T-helper 2 cell treated with Interferon-gamma antibody and Interleukin-4, amounts not matched to agents 5 μg/mL and 100 μg/mL, for 36 hours (primary cell): ENCODE measurements around the gene LRRC15.

Experiments
- DNase-seq: peaks from one replicate; pipeline ENCODE4 v3.0.0; 2021; ENCODE audit warnings: low spot score
- H3K27ac Mint-ChIP-seq: one replicate; pipeline ENCODE4 v1.8.0; 2021; ENCODE audit warnings: mild to moderate bottlenecking, mixed read lengths
- H3K27me3 Mint-ChIP-seq: one replicate; pipeline ENCODE4 v1.8.0; 2021; ENCODE audit warnings: low read depth, mixed read lengths
- H3K36me3 Mint-ChIP-seq: one replicate; pipeline ENCODE4 v1.8.0; 2021; ENCODE audit warnings: low read depth, mixed read lengths
- H3K4me1 Mint-ChIP-seq: one replicate; pipeline ENCODE4 v1.8.0; 2021; ENCODE audit warnings: low read depth, mixed read lengths
- H3K4me3 Mint-ChIP-seq: one replicate; pipeline ENCODE4 v1.8.0; 2022; ENCODE audit warnings: mild to moderate bottlenecking, moderate library complexity, mixed read lengths
- H3K9me3 Mint-ChIP-seq: one replicate; pipeline ENCODE4 v1.8.0; 2021; ENCODE audit warnings: mixed read lengths

The LRRC15 gene

DNA sequence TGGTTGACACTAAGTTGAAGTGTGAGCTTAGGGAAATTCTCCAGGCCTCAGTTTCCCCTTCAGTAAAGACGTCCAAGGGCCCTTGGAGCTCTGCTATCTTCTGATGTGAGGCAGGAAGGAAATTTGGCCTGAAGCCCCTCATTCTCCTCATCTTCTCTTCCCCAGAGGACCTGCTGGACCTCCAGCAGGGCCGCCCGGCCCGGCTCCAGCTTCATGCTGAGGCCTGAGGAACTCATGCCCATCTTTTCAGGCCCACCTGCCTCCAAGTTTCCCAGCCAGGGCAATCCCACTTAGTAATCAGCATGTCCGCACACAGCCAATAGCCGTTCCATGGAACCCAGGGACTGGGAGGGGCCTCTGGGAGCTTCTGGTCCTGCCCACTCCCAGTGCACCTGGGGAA, 4.0 kb downstream of the LRRC15 start:
- no peaks in the 10 kb centered on the region for H3K4me1 Mint-ChIP-seq
- no peak for DNase-seq
- H3K27me3 Mint-ChIP-seq: peaks cover 20% of the 10 kb centered on the region
- no peak overlapping the region for H3K4me3 Mint-ChIP-seq
- H3K9me3 Mint-ChIP-seq: no peaks in the 10 kb centered on the region
- no peaks in the 10 kb centered on the region for H3K36me3 Mint-ChIP-seq
- no peak overlapping the region for H3K27ac Mint-ChIP-seq

GRCh38 chr3:194364652-194365434, 4.7 kb downstream of the LRRC15 start:
- no peak for DNase-seq
- H3K36me3 Mint-ChIP-seq: no peaks in the 10 kb centered on the region
- no peaks in the 10 kb centered on the region for H3K9me3 Mint-ChIP-seq
- no peak overlapping the region for H3K4me3 Mint-ChIP-seq
- peaks cover 14% of the 10 kb centered on the region for H3K27me3 Mint-ChIP-seq
- no peaks in the 10 kb centered on the region for H3K4me1 Mint-ChIP-seq
- H3K27ac Mint-ChIP-seq: no peak overlapping the region

GRCh38 chr3:194364314-194364651, 5.3 kb downstream of the LRRC15 start:
- H3K4me1 Mint-ChIP-seq: no peaks in the 10 kb centered on the region
- DNase-seq: no peak
- H3K9me3 Mint-ChIP-seq: no peaks in the 10 kb centered on the region
- H3K36me3 Mint-ChIP-seq: no peaks in the 10 kb centered on the region
- H3K4me3 Mint-ChIP-seq: no peak overlapping the region
- H3K27me3 Mint-ChIP-seq: peaks cover 9% of the 10 kb centered on the region
- no peak overlapping the region for H3K27ac Mint-ChIP-seq

GRCh38 chr3:194360568-194360967, 9.0 kb downstream of the LRRC15 start:
- Mint-ChIP-seq H3K9me3 (no peaks in the 10 kb centered on the region), H3K4me3 (no peak overlapping the region), H3K36me3 (no peaks in the 10 kb centered on the region), H3K27me3 (no peaks in the 10 kb centered on the region), H3K4me1 (no peaks in the 10 kb centered on the region), H3K27ac (no peak overlapping the region)
- DNase-seq: no peak

DNA sequence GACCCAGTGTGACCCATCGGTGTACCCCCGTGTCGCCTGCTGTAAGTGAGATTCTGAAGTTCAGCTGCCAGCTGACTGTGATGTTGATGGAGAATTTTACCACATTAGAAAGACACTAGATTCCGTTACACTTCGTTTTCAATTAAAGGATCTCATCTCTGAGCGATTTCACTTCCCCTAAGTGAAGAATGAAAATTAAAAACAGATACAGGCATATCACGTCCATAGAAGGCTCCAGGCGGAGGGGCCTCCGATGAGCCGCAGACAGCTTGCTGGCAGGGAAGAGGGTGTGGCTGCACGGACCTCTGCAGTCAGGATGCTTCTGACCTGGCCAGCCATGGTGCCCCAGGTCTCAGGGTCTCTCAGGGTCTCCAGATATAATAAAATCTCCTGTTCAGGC, 11.9 kb downstream of the LRRC15 start:
- no peak overlapping the region for H3K4me3 Mint-ChIP-seq
- no peak for DNase-seq
- no peak overlapping the region for H3K27ac Mint-ChIP-seq
- no peaks in the 10 kb centered on the region for H3K4me1 Mint-ChIP-seq
- H3K9me3 Mint-ChIP-seq: no peaks in the 10 kb centered on the region
- no peaks in the 10 kb centered on the region for H3K27me3 Mint-ChIP-seq
- H3K36me3 Mint-ChIP-seq: no peaks in the 10 kb centered on the region

- H3K27me3 Mint-ChIP-seq: no peaks in the 10 kb centered on the region
- DNase-seq: no peak
- no peaks in the 10 kb centered on the region for H3K36me3 Mint-ChIP-seq
- H3K4me3 Mint-ChIP-seq: no peak overlapping the region
- H3K4me1 Mint-ChIP-seq: no peaks in the 10 kb centered on the region
- no peak overlapping the region for H3K27ac Mint-ChIP-seq
- no peaks in the 10 kb centered on the region for H3K9me3 Mint-ChIP-seq
These were observed 14.2 kb downstream of the LRRC15 start for GRCh38 chr3:194355379-194355778.

DNA sequence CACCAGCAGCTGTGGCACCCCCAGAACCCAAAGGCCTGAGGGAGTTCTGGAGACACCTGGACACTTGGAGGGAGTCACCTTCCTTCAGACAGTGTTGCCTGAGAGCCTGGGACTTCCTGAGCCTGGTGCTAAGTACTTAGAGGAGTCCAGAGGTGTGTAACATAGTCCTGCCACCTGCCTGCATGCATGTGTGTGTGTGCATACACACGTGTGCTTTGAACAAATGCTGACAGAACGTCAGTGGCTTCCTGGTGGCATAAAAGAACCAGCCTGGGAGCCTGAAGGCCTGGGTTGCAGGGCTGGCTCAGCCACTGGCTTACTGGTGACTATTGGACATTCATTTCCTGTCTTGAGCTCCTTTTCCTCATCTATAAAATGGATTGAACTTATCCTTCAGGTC, 15.2 kb downstream of the LRRC15 start:
- Mint-ChIP-seq H3K4me3 (no peak overlapping the region), H3K9me3 (no peaks in the 10 kb centered on the region), H3K36me3 (no peaks in the 10 kb centered on the region), H3K27ac (no peak overlapping the region), H3K4me1 (no peaks in the 10 kb centered on the region), H3K27me3 (no peaks in the 10 kb centered on the region)
- no peak for DNase-seq

- H3K4me3 Mint-ChIP-seq: no peak overlapping the region
- no peaks in the 10 kb centered on the region for H3K9me3 Mint-ChIP-seq
- H3K4me1 Mint-ChIP-seq: no peaks in the 10 kb centered on the region
- H3K36me3 Mint-ChIP-seq: no peaks in the 10 kb centered on the region
- DNase-seq: no peak
- no peak overlapping the region for H3K27ac Mint-ChIP-seq
- H3K27me3 Mint-ChIP-seq: no peaks in the 10 kb centered on the region
These were observed 16.8 kb downstream of the LRRC15 start for GRCh38 chr3:194352667-194353246.

DNA sequence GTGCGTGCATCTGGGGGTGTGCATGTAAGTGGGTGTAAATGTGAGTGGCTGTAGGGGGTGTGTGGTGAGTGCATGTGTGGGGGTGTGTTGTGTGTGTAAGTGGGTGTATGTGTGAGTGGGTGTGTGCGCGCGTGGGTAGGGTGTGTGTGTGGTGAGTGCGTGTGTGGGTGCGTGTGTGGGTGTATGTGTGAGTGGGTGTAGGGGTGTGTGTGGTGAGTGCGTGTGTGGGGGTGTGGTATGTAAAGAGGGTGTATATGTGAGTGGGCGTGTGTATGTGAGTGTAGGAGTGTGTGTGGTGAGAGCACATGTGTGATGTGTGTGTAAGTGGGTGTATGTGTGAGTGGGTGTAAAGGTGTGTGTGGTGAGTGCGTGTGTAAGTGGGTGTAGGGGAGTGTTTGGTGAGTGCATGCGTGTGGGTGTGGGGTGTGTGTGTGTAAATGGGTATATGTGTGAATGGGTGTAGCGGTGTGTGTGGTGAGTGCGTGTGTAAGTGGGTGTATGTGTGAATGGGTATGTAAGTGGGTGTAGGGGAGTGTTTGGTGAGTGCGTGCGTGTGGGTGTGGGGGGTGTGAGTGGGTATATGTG, 17.5 kb downstream of the LRRC15 start:
- H3K4me1 Mint-ChIP-seq: no peaks in the 10 kb centered on the region
- H3K36me3 Mint-ChIP-seq: no peaks in the 10 kb centered on the region
- no peak overlapping the region for H3K4me3 Mint-ChIP-seq
- H3K27me3 Mint-ChIP-seq: no peaks in the 10 kb centered on the region
- no peak overlapping the region for H3K27ac Mint-ChIP-seq
- H3K9me3 Mint-ChIP-seq: no peaks in the 10 kb centered on the region
- no peak for DNase-seq

DNA sequence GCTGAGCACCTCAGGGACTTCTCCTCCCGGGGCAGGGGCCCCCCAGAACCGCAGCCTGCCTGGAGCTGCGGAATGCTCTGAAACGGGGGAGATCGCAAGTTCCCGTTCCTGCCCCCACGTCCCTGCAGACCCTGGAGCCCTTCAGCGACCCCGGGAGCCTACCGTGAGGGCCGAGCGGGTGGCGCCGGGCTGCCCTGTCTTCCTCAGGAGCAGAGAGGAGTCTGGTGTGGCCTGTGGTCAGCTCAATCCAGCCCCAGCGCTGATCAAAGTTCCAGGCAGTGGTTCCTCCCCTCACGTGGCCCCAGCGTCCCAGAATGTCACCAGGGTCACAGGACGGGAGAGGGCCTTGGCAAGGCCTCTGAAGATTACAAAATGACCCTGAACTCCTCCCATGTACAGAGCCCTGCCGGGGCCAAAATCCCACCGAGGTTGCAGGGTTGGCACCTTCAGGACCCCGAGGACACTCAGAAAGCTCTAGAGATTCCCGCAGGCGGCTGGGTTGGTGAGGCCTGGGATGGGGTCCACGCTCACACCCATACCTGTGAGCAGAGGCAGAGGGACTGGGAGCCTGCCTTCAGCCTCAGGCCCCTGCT, 18.4 kb downstream of the LRRC15 start, which contains the start of gene CPN2:
TSS of gene CPN2 (minus strand) at position 249 of the 593 bp plus-strand sequence. CDS start 8,626 bp downstream, outside the sequence.
- Mint-ChIP-seq H3K9me3 (no peaks in the 10 kb centered on the region), H3K27me3 (no peaks in the 10 kb centered on the region), H3K27ac (no peak within 1 kb of the TSS), H3K4me1 (no peaks in the 10 kb centered on the region), H3K36me3 (no peaks in the 10 kb centered on the region), H3K4me3 (no peak within 1 kb of the TSS)
- no peak for DNase-seq

DNA sequence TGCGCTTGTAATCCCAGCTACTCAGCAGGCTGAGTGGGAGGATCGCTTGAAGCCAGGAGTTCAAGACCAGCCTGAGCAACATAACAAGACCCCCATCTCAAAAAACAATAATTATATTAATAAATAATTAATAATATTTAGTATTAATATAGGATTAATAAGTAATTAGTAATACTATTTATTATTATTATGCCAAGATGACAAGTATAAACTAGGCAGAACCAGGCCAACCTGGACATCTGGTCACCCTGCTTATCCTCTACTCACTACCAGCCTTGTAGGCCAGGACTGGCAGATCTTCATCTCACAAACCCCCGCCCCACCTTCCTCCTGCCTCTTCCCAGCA, 18.8 kb downstream of the LRRC15 start:
- Mint-ChIP-seq H3K4me1 (no peaks in the 10 kb centered on the region), H3K4me3 (no peak overlapping the region), H3K27ac (no peak overlapping the region), H3K27me3 (no peaks in the 10 kb centered on the region), H3K9me3 (no peaks in the 10 kb centered on the region), H3K36me3 (no peaks in the 10 kb centered on the region)
- no peak for DNase-seq

GRCh38 chr3:194348354-194348753, 21.2 kb downstream of the LRRC15 start:
- H3K27ac Mint-ChIP-seq: no peak overlapping the region
- peaks cover 6% of the 10 kb centered on the region for H3K27me3 Mint-ChIP-seq
- H3K4me3 Mint-ChIP-seq: no peak overlapping the region
- no peaks in the 10 kb centered on the region for H3K9me3 Mint-ChIP-seq
- DNase-seq: no peak
- H3K4me1 Mint-ChIP-seq: peaks cover 4% of the 10 kb centered on the region
- no peaks in the 10 kb centered on the region for H3K36me3 Mint-ChIP-seq

DNA sequence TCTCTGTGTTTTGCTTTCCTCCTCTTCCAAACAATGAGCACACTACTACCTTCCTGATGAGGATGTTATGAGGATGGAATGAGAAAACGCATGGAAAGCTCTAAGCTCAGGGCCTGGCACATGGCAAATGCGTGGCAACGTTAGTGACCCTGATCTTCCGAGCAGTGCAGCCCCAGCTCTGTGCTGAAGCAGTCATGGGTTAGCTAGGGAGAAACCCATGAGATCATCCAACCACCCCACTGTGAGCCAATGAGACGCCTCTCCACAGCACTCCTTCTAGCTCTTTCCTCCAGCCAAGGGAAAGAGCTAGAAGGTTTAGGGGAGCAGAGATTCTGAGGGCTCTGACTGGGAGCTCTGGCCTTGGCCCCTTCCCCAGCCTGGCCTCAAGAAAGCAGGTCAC, 22.9 kb downstream of the LRRC15 start:
- H3K4me3 Mint-ChIP-seq: no peak overlapping the region
- H3K9me3 Mint-ChIP-seq: no peaks in the 10 kb centered on the region
- no peaks in the 10 kb centered on the region for H3K36me3 Mint-ChIP-seq
- no peak for DNase-seq
- H3K27ac Mint-ChIP-seq: no peak overlapping the region
- H3K27me3 Mint-ChIP-seq: peaks cover 11% of the 10 kb centered on the region
- peaks cover 4% of the 10 kb centered on the region for H3K4me1 Mint-ChIP-seq

DNA sequence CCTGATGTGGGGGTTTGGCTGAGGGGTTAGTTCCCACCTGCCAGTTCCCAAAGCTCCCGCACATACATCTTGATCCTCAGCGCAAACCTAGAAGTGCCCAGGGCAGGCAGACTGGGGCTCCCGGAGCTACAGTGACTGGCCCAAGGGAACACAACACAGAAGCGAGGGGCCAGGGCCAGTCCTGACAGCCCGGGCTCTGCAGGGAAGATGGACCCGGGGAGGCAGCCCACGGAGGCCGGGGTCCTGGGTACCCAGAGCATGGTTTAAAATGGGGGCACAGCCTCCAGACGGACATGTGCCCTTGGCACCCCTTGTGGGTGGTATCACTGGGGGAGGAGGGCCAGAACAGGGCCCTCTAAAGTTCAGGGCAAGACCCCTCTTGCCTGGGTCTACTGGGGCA, 23.5 kb downstream of the LRRC15 start:
- H3K36me3 Mint-ChIP-seq: no peaks in the 10 kb centered on the region
- DNase-seq: no peak
- no peak overlapping the region for H3K4me3 Mint-ChIP-seq
- H3K9me3 Mint-ChIP-seq: no peaks in the 10 kb centered on the region
- peaks cover 15% of the 10 kb centered on the region for H3K27me3 Mint-ChIP-seq
- no peak overlapping the region for H3K27ac Mint-ChIP-seq
- peaks cover 4% of the 10 kb centered on the region for H3K4me1 Mint-ChIP-seq
